Prostate gland (tissue), 2 donors: ENCODE measurements around the gene CPM.
"Not testable (repeated sequence)": the region's sequence is repeated elsewhere in the genome, so short reads cannot be mapped to it uniquely, and the experiment has no call there.

Source experiments
- POLR2A ChIP-seq: fragments of 450-650 bp; IDR thresholded peaks from one replicate; pipeline ENCODE4 v1.6.1; 2016; ENCODE audit warnings: antibody characterized with exemption, mild to moderate bottlenecking
- POLR2AphosphoS5 ChIP-seq: sonication (generic); formaldehyde crosslinking; IDR thresholded peaks from one replicate; pipeline ENCODE4 v1.6.1; 2017; ENCODE audit warnings: antibody characterized with exemption
- TF ChIP-seq, protein P1 (sequence below), 4 experiments: fragments of 200-600 bp in 2 of 4; fragments of 450-650 bp in 2 of 4; sonication (generic) in 2 of 4; IDR thresholded peaks; 1 replicate in 3 of 4; 2 replicates in 1 of 4; pipeline ENCODE4 v1.5.1; 2016 to 2019; ENCODE audit warnings: antibody characterized with exemption in 4 of 4, mild to moderate bottlenecking in 2 of 4, moderate library complexity in 2 of 4

DNA sequence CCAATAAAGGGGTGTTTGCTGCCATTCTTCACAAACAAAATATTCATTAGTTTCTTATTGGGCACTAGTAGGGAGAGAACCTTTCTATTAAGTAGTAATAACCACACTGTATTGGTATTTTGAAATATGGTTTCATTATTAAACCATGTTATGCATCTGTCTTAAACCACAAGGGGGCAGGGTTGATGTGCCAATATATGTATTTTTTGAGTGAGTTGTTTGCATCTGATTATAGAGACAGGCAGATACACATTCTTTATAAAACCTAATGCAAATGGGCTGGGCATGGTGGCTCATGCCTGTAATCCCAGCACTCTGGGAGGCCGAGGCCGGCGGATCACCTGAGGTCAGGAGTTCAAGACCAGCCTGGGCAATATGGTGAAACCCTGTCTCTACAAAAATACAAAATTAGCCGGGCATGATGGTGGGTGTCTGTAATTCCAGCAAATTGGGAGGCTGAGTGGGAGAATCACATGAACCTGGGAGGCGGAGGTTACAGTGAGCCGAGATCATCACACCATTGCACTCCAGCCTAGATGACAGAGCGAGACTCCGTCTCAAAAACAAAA is 69.0 kb downstream of the CPM start:
- TF ChIP-seq, protein P1, sequence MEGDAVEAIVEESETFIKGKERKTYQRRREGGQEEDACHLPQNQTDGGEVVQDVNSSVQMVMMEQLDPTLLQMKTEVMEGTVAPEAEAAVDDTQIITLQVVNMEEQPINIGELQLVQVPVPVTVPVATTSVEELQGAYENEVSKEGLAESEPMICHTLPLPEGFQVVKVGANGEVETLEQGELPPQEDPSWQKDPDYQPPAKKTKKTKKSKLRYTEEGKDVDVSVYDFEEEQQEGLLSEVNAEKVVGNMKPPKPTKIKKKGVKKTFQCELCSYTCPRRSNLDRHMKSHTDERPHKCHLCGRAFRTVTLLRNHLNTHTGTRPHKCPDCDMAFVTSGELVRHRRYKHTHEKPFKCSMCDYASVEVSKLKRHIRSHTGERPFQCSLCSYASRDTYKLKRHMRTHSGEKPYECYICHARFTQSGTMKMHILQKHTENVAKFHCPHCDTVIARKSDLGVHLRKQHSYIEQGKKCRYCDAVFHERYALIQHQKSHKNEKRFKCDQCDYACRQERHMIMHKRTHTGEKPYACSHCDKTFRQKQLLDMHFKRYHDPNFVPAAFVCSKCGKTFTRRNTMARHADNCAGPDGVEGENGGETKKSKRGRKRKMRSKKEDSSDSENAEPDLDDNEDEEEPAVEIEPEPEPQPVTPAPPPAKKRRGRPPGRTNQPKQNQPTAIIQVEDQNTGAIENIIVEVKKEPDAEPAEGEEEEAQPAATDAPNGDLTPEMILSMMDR (IDR thresholded peaks at IDR 0.05), result peak in 3 of 4 experiments; percentile 53 to 77 (median 73)
- TF ChIP-seq POLR2AphosphoS5, POLR2A: not testable (repeated sequence)
